KOPT-K1 (cell line): ENCODE measurements around the gene SEPTIN11.
"Not testable (repeated sequence)": the region's sequence is repeated elsewhere in the genome, so short reads cannot be mapped to it uniquely, and the experiment has no call there.

Experiments
- H3K27ac ChIP-seq: fragments of 200-600 bp; sonication (generic); 2 replicates; pipeline ENCODE4 v1.5.1; 2016; ENCODE audit warnings: antibody characterized with exemption, mild to moderate bottlenecking, low read depth, low read length; ENCODE audit not compliant: poor library complexity, severe bottlenecking
- H3K36me3 ChIP-seq: fragments of 200-600 bp; sonication (generic); 2 replicates; pipeline ENCODE4 v1.5.1; 2017; ENCODE audit warnings: antibody characterized with exemption, mild to moderate bottlenecking, low read length, moderate library complexity; ENCODE audit not compliant: insufficient read depth
- H3K9me3 ChIP-seq: fragments of 200-600 bp; sonication (generic); 2 replicates; pipeline ENCODE4 v1.5.1; 2017; ENCODE audit warnings: antibody characterized with exemption, low read length, mild to moderate bottlenecking; ENCODE audit not compliant: insufficient read depth, poor library complexity, severe bottlenecking

SEPTIN11 gene

DNA sequence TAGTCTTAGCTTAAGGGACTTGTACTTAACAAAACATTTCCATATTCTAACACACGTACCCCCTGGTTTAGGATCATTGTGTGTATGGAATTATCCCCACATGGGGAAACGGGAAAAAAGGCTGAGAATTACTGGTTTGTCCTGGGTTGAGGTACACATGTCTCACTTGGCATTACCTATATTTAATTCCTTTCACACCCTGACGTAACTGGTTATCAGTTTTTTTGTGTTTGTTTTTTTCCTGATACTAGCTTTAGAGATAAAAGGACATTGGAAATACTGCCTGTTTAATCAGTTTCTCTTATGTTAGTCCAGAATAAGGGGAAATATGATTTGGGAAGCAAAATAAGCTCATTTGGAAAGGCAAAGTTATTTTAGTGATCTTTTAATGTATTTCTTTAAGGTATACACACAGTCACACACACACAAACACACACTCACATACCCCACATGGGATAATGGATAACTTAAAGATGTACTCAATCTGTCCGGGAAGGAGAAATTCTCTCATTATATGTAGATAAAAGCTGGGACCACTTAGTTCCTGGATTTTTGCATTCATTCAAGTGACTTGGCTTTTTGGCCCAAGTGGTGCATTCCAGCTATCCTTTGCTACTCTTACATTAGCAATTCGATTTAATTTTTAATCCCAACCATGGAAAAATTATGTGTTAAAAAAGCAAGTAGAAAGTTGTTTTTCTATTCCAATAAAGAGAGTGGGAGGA lies 13.0 kb downstream of the SEPTIN11 start:
- H3K9me3 ChIP-seq: no peaks in the 10 kb centered on the region
- no peak overlapping the region for H3K27ac ChIP-seq
- no peaks in the 10 kb centered on the region for H3K36me3 ChIP-seq

DNA sequence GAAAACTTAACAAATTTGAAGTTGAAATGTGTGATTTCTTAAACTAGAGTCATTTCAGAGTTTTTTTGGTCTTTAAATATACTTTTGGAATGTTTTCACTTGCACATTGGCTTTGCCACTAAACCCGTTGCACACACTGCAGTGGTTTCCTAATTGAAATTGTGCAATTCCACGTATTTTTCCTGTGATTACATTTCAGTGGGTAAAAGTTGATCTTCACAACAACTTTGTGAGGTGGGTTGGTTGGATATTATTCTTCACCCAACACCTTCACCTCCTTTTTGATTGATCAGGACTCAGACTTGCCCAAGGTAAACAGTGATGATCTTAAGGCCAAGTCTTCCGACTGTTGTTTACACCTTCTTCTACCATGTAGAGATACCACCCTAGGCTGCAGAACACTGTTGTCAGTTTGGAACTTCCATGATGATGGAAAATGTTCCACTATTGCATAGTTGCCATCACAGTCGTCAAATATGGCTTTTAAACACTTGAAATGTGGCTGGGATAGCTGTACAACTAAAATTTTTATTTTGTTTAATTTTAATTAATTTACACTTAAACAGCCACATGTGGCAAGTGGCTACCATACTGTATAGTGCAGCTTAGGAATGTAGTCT lies 13.7 kb downstream of the SEPTIN11 start:
- Histone ChIP-seq H3K36me3 (no peaks in the 10 kb centered on the region), H3K27ac (no peak overlapping the region), H3K9me3 (no peaks in the 10 kb centered on the region)

DNA sequence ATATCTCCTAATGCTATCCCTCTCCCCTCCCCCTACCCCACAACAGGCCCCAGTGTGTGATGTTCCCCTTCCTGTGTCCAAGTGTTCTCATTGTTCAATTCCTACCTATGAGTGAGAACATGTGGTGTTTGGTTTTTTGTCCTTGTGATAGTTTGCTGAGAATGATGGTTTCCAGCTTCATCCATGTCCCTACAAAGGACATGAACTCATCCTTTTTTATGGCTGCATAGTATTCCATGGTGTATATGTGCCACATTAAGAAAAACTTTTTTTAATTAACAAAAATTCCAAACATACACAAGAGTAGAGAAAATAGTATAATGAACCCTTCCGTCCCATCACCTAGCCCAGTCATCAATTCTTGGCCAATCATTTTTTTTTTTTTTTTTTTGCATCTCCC lies 14.4 kb downstream of the SEPTIN11 start:
- not testable (repeated sequence) for H3K27ac ChIP-seq, H3K9me3 ChIP-seq

DNA sequence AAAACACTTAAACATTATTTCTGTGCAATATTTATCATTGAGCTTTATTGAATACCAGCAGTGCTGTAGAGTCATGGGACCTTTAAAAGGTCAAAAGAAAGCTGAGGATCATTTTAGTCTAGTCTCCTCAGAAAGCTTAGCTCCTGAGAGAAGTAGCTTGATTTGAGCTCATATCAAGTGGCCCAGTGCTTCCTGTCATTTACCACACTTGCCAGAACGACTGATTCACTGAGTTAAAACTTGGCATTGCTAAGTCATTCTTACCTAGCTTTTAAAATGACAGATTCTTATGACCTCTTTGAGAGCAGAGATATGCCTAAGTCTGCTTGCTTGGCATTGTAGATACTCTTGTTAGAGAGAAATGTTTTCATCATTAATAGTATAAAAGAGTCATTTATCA lies 15.2 kb downstream of the SEPTIN11 start:
- Histone ChIP-seq H3K9me3 (no peaks in the 10 kb centered on the region), H3K36me3 (no peaks in the 10 kb centered on the region), H3K27ac (no peak overlapping the region)

More for the DNA sequence above, 14.4 kb downstream of the SEPTIN11 start:
- H3K36me3 ChIP-seq: not testable (repeated sequence)

DNA sequence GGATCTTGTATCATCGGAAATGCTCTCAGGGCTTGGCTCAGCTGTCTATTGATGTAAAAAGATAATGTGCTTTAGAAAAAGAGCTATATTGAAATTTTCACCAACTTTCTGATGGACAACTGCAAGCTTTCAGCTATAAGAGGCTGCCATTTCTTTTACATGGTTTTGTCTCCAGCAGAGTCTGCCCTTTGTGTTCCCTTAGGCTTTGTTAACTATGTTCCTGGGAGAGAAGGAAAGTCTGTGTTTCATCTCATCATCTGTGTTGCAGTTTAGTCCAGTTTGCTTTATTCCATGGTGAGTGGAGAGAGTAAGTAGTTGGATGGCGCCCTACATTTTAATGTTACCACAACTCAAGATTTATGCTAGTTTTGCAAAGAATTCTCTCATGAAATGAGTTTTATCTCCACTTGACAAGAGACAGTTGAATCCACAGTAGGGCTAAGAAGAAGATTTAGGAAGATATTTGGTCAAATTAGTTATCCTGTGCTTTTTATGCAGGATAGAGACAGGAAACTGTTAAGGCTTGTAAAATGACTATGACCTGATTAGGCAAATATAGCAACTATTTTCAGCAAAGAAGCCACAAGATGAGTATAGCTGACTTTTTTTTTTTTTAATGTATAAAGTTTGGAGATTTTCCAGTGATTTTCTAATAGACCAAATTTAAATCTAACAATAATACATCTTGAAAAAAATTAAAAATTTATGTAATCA lies 16.5 kb downstream of the SEPTIN11 start:
- H3K27ac ChIP-seq: no peak overlapping the region
- H3K9me3 ChIP-seq: no peaks in the 10 kb centered on the region
- no peaks in the 10 kb centered on the region for H3K36me3 ChIP-seq

DNA sequence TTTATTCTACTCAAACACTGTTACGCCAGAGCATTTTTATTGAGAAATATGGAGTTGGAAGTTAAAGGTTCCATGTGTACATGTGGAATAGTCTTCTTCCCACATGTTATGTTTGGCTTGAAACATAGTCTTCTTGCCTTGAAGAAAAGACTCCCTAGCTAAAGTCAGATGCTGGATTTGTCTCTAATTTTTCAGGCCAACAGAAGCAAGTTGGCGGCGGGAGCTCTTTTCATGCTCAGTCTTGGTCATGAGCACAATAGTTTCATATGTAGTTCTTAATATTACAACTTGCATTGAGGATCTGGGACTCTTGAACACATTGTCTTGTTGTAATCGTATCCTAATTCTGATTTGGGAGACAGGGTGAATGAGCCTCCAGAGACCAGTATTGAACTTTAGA lies 19.4 kb downstream of the SEPTIN11 start:
- no peaks in the 10 kb centered on the region for H3K36me3 ChIP-seq
- no peak overlapping the region for H3K27ac ChIP-seq
- no peaks in the 10 kb centered on the region for H3K9me3 ChIP-seq

DNA sequence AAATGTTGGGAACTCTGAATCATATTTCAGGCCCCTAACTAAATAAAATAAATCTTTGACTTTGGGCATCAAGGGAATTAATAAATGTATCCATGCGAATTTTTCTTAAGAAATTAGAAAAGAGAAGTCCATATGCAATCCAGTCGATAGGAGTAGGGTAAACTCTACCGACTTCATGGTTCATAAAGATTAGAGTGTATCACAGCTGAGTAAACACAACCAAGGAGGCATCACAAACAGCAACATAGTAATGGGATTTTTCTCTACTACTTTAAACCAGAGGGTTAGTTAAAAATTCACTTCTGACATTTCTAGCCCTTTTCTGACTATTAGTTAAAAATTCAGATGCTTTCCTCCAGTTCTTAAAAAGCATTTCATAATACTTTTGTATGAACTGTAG lies 19.9 kb downstream of the SEPTIN11 start:
- H3K36me3 ChIP-seq: no peaks in the 10 kb centered on the region
- H3K9me3 ChIP-seq: no peaks in the 10 kb centered on the region
- no peak overlapping the region for H3K27ac ChIP-seq

DNA sequence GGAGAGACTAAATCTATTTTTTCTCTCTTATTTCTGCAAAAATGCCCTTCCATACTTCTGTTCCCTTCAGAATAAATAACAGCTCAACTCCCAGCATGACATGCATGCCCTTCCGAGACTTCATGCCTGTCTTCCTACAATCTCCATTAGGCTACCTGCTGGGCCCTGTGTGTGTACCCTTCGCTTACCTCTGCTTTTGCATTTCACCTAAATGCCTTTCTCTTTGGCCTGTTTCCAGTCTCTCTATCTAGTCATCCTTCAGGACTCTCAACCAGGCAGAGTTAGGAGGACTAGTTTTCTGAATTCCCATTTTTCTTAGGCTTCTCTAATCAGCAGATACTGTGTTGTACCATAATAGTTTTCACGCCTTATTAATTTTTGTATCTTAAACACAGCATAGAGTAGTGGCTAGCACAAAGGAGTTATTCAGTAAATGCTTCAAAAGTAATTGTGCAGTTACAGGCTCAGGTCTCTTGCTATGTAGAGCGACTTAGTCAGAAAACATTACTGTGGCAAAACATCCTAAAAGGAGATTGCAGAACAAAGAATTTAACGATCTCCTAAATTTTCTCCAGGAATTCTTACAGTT lies 20.5 kb downstream of the SEPTIN11 start:
- H3K27ac ChIP-seq: no peak overlapping the region

DNA sequence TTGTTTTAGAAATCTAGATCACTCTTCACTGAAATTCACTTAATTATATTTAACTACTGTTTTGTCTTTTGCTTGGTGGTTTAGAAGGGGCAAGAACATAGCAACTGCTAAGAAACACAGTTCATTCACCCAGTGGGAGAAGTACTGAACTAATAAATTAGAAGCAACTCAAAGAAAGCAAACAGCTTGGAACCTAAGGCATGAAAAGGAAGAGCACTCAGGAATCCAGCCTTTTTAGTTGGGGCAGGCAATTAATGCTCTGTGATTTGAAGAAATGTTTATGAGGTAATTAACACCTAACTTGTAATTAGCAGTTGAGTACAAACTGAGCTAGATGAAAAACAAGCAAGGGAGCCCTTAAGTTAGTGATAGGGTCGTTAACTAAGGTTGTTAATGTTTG lies 22.8 kb downstream of the SEPTIN11 start:
- Histone ChIP-seq H3K27ac (no peak overlapping the region), H3K9me3 (no peaks in the 10 kb centered on the region), H3K36me3 (no peaks in the 10 kb centered on the region)

More for the DNA sequence above, 20.5 kb downstream of the SEPTIN11 start:
- Histone ChIP-seq H3K9me3 (no peaks in the 10 kb centered on the region), H3K36me3 (no peaks in the 10 kb centered on the region)

DNA sequence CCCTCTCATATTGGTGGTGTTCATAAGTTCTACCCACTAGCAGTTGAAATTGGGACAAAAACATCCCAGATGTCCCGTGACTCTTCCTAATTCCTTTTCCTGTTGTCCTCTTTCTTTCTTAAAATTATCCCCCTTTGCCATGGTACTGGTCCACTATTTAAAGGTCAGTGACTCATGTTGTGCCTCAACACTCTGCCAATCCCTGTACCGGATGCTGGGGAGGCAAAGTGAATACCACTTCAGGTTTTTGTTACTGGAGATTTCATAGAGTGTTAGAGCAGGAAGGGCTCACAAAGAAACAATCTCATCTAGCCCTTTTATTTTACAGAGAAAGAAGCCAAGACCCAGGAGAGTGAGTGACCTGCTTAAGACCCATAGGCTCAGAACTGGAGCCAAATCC lies 24.6 kb downstream of the SEPTIN11 start:
- no peaks in the 10 kb centered on the region for H3K9me3 ChIP-seq

DNA sequence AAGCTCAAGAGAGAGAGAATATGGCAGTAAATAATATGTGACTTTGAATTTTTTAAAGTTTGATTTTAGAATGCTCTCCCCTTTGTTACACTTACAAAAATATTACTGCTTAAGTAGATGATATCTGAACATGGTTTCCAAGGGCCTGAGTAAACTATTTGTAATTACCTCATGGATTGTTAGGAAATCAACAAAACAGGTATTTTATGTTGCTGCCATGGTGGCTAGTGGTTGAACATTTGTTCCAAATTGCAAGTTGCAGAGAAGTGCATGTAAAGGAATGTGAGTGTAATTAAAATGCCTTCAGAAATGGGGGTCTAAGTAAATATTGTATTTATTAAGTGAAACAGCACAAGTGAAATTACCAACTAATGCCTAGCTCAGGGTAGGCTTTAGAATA lies 27.6 kb downstream of the SEPTIN11 start:
- Histone ChIP-seq H3K27ac (no peak overlapping the region), H3K36me3 (no peaks in the 10 kb centered on the region), H3K9me3 (no peaks in the 10 kb centered on the region)

More for the DNA sequence above, 24.6 kb downstream of the SEPTIN11 start:
- Histone ChIP-seq H3K36me3 (no peaks in the 10 kb centered on the region), H3K27ac (no peak overlapping the region)

DNA sequence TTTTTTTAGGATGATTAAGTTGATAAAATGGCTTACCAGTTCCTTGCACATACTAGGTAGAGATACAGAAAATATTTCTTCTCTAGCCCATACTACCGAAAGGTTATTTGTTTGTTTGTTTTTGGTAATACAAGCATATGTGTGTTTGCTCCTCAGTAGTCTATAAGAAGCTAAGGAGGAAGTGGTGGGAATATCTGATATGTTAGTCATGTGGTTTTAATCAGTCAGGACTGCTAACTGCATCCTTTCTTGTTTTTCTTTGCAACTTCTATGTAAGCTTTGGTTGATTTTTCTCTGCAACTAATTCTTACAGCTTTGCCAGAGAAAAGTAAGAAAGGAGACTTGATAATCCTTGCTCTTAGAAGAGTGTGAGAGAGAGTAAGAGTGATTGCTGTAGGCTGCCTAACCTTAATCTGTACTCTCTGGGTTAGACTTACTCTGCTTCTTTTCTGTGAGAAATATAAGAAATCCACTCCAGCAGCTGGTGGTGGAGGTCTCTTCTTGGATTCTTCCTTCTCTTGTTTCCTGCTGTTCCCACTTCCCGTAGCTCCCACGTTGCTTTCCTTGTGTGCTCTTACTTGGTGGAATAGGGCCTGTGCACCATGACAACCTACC lies 28.3 kb downstream of the SEPTIN11 start:
- Histone ChIP-seq H3K27ac (no peak overlapping the region), H3K36me3 (no peaks in the 10 kb centered on the region), H3K9me3 (no peaks in the 10 kb centered on the region)

DNA sequence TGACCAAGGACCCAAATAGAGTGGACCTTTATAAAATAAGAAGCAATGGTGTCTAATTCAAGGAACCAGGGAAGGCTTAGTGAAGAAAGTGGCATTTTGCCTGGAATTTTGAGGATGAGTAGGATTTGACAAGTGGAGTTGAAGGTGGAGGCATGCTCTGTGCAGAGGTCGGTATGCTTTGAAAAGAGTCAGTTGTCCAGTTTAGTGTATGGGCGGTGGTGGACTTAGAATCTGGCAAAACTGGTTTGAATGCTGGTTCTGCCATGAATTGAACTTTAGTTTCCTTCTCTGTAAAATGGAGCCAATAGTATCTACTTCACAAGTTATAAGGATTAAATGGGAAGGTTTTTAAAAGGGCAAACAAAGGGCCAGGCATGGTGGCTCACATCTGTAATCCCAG lies 29.7 kb downstream of the SEPTIN11 start:
- Histone ChIP-seq H3K9me3 (no peaks in the 10 kb centered on the region), H3K27ac (no peak overlapping the region), H3K36me3 (no peaks in the 10 kb centered on the region)

DNA sequence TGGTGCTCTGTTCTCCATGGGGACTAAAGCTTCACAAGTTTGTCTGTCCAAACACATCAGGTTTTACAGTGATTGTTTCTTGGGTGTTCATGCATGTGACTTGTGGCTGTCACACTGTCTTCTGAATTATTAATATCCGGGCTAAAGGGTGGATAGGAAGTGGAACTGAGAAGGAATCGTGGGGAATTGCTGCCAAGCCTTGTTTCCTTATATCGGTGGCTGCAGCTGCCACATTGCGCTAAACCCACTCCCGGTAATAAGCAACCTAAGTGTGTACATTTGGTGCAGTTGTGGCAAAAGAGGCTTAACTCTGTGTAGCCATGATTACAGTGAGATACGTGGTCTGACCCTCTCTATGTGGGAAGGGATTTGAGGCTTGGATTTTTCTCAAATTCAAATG lies 30.7 kb downstream of the SEPTIN11 start:
- no peaks in the 10 kb centered on the region for H3K9me3 ChIP-seq
- no peak overlapping the region for H3K27ac ChIP-seq
- no peaks in the 10 kb centered on the region for H3K36me3 ChIP-seq

DNA sequence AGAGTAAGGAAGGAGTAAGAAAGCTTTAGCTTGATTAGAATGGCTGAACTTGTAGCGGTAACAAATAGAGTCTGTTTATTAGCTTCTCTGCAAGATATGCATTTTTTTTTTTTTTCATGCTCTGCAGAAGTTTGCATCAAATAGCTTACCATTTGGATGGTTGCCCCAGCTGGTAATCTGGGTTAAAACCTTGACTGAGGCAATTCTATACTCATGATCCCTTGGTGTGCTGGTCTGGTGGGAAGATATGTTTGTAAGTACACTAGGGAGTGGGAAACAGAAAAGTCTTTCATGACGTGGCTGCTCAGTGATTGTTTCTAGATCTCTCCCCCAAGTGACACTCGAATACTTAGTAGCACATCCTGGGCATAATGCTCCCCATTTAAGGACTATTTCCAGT lies 32.1 kb downstream of the SEPTIN11 start:
- Histone ChIP-seq H3K27ac (no peak overlapping the region), H3K36me3 (no peaks in the 10 kb centered on the region), H3K9me3 (no peaks in the 10 kb centered on the region)
